ENCODE measurements around the gene GALNS. TPM values are rescaled to one million over a fixed set of nuclear protein-coding genes. Genes with fewer than 3 reads are reported as not detected.

Gene GALNS
- total RNA-seq, 1 experiment from 2014 or later, result 81.6 TPM

GRCh38 chr16:88779406-88780141 is 77.2 kb downstream of the GALNS start:
- H3K36me3 ChIP-seq (ENCODE audit: control insufficient read depth, insufficient read depth, low read length), result no peaks in the 10 kb centered on the region; the same call in 1 of the 2 replicates
- no peak for DNase-seq (ENCODE audit: low read depth, low spot score)
- CTCF ChIA-PET, result interaction anchor here (1.3 kb wide), 1 partner anchor 10 kb away, joined by 3 read pairs; no protein-coding TSS in a partner anchor
- no TSS peak for BruUV-seq (replicated peaks)
- H3K4me3 ChIP-seq (ENCODE audit: low read depth in 2 of 2, low read length in 2 of 2), result no peak overlapping the region
- no peak for ATAC-seq
- TF ChIP-seq CTCF (IDR thresholded peaks at IDR 0.05) (no peak), POLR2AphosphoS5 (IDR thresholded peaks at IDR 0.05; ENCODE audit: low read depth, low read length) (no peak), REST (IDR thresholded peaks at IDR 0.05; ENCODE audit: insufficient read depth in 1 of 2, low read depth in 2 of 2, low read length in 1 of 2) (no peak), TCF7L2 (IDR thresholded peaks at IDR 0.05; ENCODE audit: low read depth, low read length) (no peak), SIN3A (IDR thresholded peaks at IDR 0.05; ENCODE audit: borderline replicate concordance, insufficient read depth, low read depth, low read length) (no peak)
- POLR2A ChIA-PET, result interaction anchor here (0.5 kb wide), 1 partner anchor 1100 kb away, joined by 6 read pairs; no protein-coding TSS in a partner anchor
- in situ Hi-C loops (cut with HindIII; ENCODE audit: low pct_unique_long_range_greater_than_20kb, low sequenced_read_pairs) (no loop called here), intact Hi-C loops (cut with micrococcal nuclease; ENCODE audit: unreplicated experiment) (loop anchor here (10.0 kb wide), 1 partner anchor 45 kb away; no protein-coding TSS in a partner anchor)
- H3K9me3 ChIP-seq (ENCODE audit: control insufficient read depth, insufficient read depth, low read depth, low read length), result no peaks in the 10 kb centered on the region
- H3K27ac ChIP-seq (ENCODE audit: low read length), result peak overlapping the region; percentile 72
- H3K4me1 ChIP-seq (ENCODE audit: control insufficient read depth, insufficient read depth, low read length), result peaks cover 55% of the 10 kb centered on the region
- H3K27me3 ChIP-seq (ENCODE audit: control insufficient read depth, insufficient read depth, low read length), result no peaks in the 10 kb centered on the region

GRCh38 chr16:88778541-88779065 is 78.1 kb downstream of the GALNS start:
- no peak overlapping the region for H3K4me3 ChIP-seq (ENCODE audit: low read depth in 2 of 2, low read length in 2 of 2)
- H3K27ac ChIP-seq (ENCODE audit: low read length), result peak overlapping the region; percentile 69; the same call in 1 of the 2 replicates
- ChIA-PET CTCF (no interaction called here), POLR2A (no interaction called here)
- no peaks in the 10 kb centered on the region for H3K27me3 ChIP-seq (ENCODE audit: control insufficient read depth, insufficient read depth, low read length)
- H3K9me3 ChIP-seq (ENCODE audit: control insufficient read depth, insufficient read depth, low read depth, low read length), result no peaks in the 10 kb centered on the region
- no TSS peak for BruUV-seq (replicated peaks)
- no peaks in the 10 kb centered on the region; the same call in 1 of the 2 replicates for H3K36me3 ChIP-seq (ENCODE audit: control insufficient read depth, insufficient read depth, low read length)
- DNase-seq (ENCODE audit: low read depth, low spot score), result no peak
- TF ChIP-seq REST (IDR thresholded peaks at IDR 0.05; ENCODE audit: insufficient read depth in 1 of 2, low read depth in 2 of 2, low read length in 1 of 2) (no peak), SIN3A (IDR thresholded peaks at IDR 0.05; ENCODE audit: borderline replicate concordance, insufficient read depth, low read depth, low read length) (no peak), TCF7L2 (IDR thresholded peaks at IDR 0.05; ENCODE audit: low read depth, low read length) (no peak), POLR2AphosphoS5 (IDR thresholded peaks at IDR 0.05; ENCODE audit: low read depth, low read length) (no peak), CTCF (IDR thresholded peaks at IDR 0.05) (no peak)
- no peak for ATAC-seq
- intact Hi-C loops (cut with micrococcal nuclease; ENCODE audit: unreplicated experiment), result no loop called here
- H3K4me1 ChIP-seq (ENCODE audit: control insufficient read depth, insufficient read depth, low read length), result peaks cover 65% of the 10 kb centered on the region
- in situ Hi-C loops (cut with HindIII; ENCODE audit: low pct_unique_long_range_greater_than_20kb, low sequenced_read_pairs), result no loop called here

Measured in Panc1 (cell line).